Esophagus muscularis mucosa (tissue), 4 donors: Measurements from ENCODE around the gene ADNP. TPM values are rescaled to one million over a fixed set of nuclear protein-coding genes. Genes with fewer than 3 reads are reported as not detected.

Source experiments
- DNase-seq: peaks from one replicate; pipeline ENCODE4 v3.0.0-alpha.2; 2017; ENCODE audit errors: extremely low spot score
- H3K27ac ChIP-seq, 4 donors: fragments of 200-600 bp; sonication (generic); replicated peaks in 1 of 4; 1 replicate in 3 of 4; 2 replicates in 1 of 4; pipeline ENCODE4 v1.5.1; 2016 to 2019; ENCODE audit warnings: mild to moderate bottlenecking in 1 of 4
- H3K27me3 ChIP-seq, 4 donors: fragments of 200-600 bp; sonication (generic); one replicate each; pipeline versions ENCODE4 v1.5.1 to v1.6.0; 2016 to 2019
- H3K36me3 ChIP-seq, 4 donors: fragments of 200-600 bp; sonication (generic); one replicate each; pipeline ENCODE4 v1.5.1; 2016 to 2019
- H3K4me1 ChIP-seq, 4 donors: fragments of 200-600 bp; sonication (generic); one replicate each; pipeline ENCODE4 v1.5.1; 2016 to 2019
- H3K4me3 ChIP-seq, 4 donors: fragments of 200-600 bp; sonication (generic); 1 replicate in 2 of 4; 2 replicates in 2 of 4; pipeline ENCODE4 v1.5.1; 2016 to 2019; ENCODE audit warnings: mild to moderate bottlenecking in 4 of 4, moderate library complexity in 1 of 4
- H3K9me3 ChIP-seq, 4 donors: fragments of 200-600 bp; sonication (generic); 1 replicate in 3 of 4; 2 replicates in 1 of 4; pipeline ENCODE4 v1.5.1; 2016 to 2019
- EP300 ChIP-seq: sonication (generic); formaldehyde crosslinking; IDR thresholded peaks from one replicate; pipeline ENCODE4 v1.6.1; 2017; ENCODE audit warnings: antibody characterized with exemption
- POLR2A ChIP-seq: fragments of 450-650 bp; IDR thresholded peaks from one replicate; pipeline ENCODE4 v1.6.1; 2017; ENCODE audit warnings: antibody characterized with exemption, moderate library complexity, mild to moderate bottlenecking, low read depth
- POLR2AphosphoS5 ChIP-seq, 2 donors: sonication (generic); formaldehyde crosslinking; IDR thresholded peaks; one replicate each; pipeline ENCODE4 v1.6.1; 2017; ENCODE audit warnings: antibody characterized with exemption in 2 of 2
- WGBS: methylation state at CpG from one replicate; pipeline ENCODE4 v1.1.5; 2018; 5-methylcytosine and 5-hydroxymethylcytosine counted together
- intact Hi-C: fragments of 100-400 bp; cut with DNase I; formaldehyde crosslinking; loops from one replicate; pipeline ENCODE4 v1.15.1; 2023
- total RNA-seq, 4 donors: library from RNA; depleted of rRNA; stranded (reverse); fragments of >200 nt; gene quantifications; one replicate each; pipeline versions ENCODE4 v1.1.0 to v1.2.1, GENCODE V29; 2016
- TF ChIP-seq, protein P1 (sequence below), 3 experiments: fragments of 200-600 bp in 2 of 3; fragments of 450-650 bp in 1 of 3; sonication (generic) in 2 of 3; IDR thresholded peaks; one replicate each; pipeline ENCODE4 v1.5.1; 2017 to 2019; ENCODE audit warnings: antibody characterized with exemption in 3 of 3, mild to moderate bottlenecking in 2 of 3, moderate library complexity in 1 of 3

Gene ADNP
- total RNA-seq, 4 donors from 2014 or later, result 39.1 to 59.8 (median 48.2) TPM

DNA sequence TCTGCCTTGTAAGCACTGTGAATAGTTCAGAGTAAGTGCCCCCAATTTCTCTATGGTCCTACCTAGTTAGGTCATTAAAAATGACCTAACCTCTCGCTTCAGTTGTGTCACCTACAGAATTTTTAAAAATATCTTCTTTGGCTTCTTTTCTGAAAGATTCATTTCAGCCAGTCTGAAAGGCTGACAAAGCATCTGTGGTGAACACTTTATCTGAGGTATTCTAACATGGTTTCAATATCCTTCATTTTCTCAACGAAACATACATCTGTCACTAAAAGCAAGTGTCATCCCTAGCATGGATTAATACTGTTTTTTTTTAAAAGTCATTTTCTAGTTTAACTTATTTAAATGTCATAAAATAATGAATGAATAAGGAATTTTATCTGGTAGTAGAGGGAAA is 22.0 kb upstream of the ADNP start:
- Histone ChIP-seq H3K9me3 (no peaks in the 10 kb centered on the region), H3K27me3 (no peaks in the 10 kb centered on the region), H3K4me1 (peaks cover 27 to 35% (median 32%) of the 10 kb centered on the region in 4 donors), H3K36me3 (peaks cover 2 to 65% (median 50%) of the 10 kb centered on the region in 4 donors), H3K4me3 (no peak overlapping the region), H3K27ac (no peak overlapping the region)
- DNase-seq, result no peak
- intact Hi-C loops, result no loop called here
- TF ChIP-seq EP300, result no peak
- 95% methylated on average over 2 of the region's 2 CpGs for WGBS

DNA sequence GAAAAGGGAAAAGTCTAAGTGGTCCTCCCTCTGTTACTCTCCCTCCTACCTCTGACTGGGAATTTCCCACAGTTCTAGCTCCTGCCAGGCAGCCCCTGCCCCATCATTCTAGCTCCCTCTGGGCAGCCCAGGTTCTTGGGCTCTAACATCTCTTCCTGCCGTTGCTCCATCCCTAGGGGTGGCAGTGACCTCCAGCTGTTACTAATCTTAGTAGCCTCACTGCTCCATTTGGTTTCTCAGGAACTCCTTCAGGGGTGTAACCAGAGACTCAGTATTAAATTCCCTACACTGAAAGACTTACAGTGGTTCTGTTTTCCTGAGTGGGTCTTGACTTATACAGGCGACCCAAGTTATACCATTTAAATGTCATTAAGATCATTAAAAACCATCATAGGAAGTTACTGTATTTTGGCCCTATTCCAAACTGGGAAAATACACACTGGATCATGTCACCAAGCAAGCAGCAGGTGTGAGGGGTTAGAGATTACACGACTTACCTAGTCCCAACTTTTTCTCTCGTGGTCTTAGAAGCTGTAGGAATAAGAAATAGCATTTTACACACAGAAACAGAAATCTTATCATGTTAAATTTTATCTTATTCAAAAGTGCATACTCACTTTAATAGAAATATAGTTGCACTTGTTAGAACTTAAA is 17.0 kb upstream of the ADNP start:
- 83% methylated on average over 4 of the region's 4 CpGs for WGBS
- intact Hi-C loops, result no loop called here
- H3K4me1 ChIP-seq, result peaks cover 0 to 5% (median 0%) of the 10 kb centered on the region in 4 donors
- no peak for DNase-seq
- no peak overlapping the region for H3K27ac ChIP-seq
- no peak overlapping the region for H3K4me3 ChIP-seq
- TF ChIP-seq EP300 (no peak), POLR2A (no peak), POLR2AphosphoS5 (IDR thresholded peaks at IDR 0.05) (no peak)
- TF ChIP-seq, protein P1, sequence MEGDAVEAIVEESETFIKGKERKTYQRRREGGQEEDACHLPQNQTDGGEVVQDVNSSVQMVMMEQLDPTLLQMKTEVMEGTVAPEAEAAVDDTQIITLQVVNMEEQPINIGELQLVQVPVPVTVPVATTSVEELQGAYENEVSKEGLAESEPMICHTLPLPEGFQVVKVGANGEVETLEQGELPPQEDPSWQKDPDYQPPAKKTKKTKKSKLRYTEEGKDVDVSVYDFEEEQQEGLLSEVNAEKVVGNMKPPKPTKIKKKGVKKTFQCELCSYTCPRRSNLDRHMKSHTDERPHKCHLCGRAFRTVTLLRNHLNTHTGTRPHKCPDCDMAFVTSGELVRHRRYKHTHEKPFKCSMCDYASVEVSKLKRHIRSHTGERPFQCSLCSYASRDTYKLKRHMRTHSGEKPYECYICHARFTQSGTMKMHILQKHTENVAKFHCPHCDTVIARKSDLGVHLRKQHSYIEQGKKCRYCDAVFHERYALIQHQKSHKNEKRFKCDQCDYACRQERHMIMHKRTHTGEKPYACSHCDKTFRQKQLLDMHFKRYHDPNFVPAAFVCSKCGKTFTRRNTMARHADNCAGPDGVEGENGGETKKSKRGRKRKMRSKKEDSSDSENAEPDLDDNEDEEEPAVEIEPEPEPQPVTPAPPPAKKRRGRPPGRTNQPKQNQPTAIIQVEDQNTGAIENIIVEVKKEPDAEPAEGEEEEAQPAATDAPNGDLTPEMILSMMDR (IDR thresholded peaks at IDR 0.05), result no peak
- no peaks in the 10 kb centered on the region for H3K9me3 ChIP-seq
- peaks cover 48 to 97% (median 90%) of the 10 kb centered on the region in 4 donors for H3K36me3 ChIP-seq
- H3K27me3 ChIP-seq, result no peaks in the 10 kb centered on the region

DNA sequence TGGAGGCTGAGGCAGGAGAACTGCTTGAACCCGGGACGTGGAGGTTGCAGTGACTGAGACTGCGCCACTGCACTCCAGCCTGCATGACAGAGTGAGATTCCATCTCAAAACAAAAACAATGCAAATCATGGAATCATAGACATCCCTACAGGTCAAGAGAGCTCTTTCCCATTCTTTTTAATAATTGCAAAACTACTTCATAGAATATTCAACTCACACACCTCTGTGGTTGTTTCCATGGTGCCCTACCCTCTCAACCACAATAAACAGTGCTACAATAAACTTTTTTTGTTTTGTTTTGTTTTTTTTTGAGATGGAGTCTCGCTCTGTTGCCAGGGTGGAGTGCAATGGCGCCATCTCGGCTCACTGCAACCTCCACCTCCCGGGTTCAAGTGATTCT is 11.8 kb upstream of the ADNP start:
- Histone ChIP-seq H3K9me3 (no peaks in the 10 kb centered on the region), H3K27me3 (no peaks in the 10 kb centered on the region), H3K4me1 (no peaks in the 10 kb centered on the region), H3K4me3 (no peak overlapping the region), H3K36me3 (peaks cover 85 to 100% (median 96%) of the 10 kb centered on the region in 4 donors), H3K27ac (no peak overlapping the region)
- WGBS, result 96% methylated on average over 7 of the region's 7 CpGs
- TF ChIP-seq, protein P1 (IDR thresholded peaks at IDR 0.05), result no peak
- no peak for TF ChIP-seq POLR2AphosphoS5 (IDR thresholded peaks at IDR 0.05)
- TF ChIP-seq EP300, result no peak
- TF ChIP-seq POLR2A, result no peak
- DNase-seq, result no peak
- intact Hi-C loops, result no loop called here

DNA sequence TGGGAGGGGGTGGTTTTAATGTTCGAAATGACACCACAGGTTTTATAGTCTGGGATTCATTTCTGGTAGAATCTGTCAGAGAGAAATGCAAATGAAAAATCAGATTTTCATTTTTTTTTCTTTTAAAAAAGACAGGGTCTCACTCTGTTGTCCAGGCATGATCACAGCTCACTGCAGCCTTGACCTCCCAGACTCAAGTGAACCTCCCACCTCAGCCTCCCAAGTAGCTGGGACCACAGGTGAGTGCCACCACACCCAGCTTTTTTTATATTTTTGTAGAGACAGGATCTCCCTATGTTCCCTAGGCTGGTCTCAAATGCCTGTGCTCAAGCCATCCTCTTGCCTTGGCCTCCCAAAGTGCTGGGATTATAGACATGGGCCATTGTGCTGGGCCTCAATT is 2.4 kb upstream of the ADNP start:
- no peak overlapping the region for H3K4me3 ChIP-seq
- intact Hi-C loops, result loop anchor here (5.0 kb wide), 1 partner anchor 116 kb away; no protein-coding TSS in a partner anchor
- WGBS, result 86% methylated on average over 1 of the region's 1 CpG
- no peak for TF ChIP-seq POLR2A
- TF ChIP-seq POLR2AphosphoS5 (IDR thresholded peaks at IDR 0.05), result no peak
- TF ChIP-seq EP300, result no peak
- TF ChIP-seq, protein P1 (IDR thresholded peaks at IDR 0.05), result no peak
- peaks cover 13 to 26% (median 21%) of the 10 kb centered on the region in 4 donors for H3K4me1 ChIP-seq
- no peaks in the 10 kb centered on the region for H3K9me3 ChIP-seq
- H3K36me3 ChIP-seq, result peaks cover 14 to 56% (median 42%) of the 10 kb centered on the region in 4 donors
- H3K27ac ChIP-seq, result no peak overlapping the region
- DNase-seq, result no peak
- peaks cover 0 to 4% (median 0%) of the 10 kb centered on the region in 4 donors for H3K27me3 ChIP-seq

DNA sequence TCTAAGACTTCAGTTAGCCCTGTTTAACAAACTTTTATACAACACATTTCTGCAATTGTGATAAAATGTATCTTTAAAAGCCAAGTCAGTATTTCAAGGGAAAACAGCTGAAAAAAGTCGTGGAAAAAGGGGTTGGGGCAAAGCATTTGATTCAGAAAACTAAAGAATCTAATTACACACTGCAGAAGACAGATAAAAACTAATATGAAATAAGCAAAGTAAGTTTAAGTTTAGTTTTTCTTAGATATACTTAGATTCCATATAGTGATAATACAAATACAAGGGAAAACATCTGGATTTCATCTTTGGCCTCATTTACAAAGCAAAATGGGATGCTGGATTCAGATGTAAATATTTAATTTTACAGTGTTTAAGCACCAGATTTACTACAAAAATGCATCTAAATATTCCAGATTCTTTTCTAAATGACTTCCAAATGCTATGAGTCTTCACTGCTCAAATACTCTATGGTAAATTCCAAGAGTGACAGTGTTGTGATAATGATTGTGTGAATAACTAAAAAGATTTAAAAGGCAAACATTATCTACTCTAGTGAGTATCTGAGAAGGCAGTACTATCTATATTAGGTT is 1.5 kb upstream of the ADNP start:
- H3K27ac ChIP-seq, result peak overlapping the region in 1 of 4 donors; percentile 98
- WGBS, result 55% methylated on average over 1 of the region's 1 CpG
- H3K9me3 ChIP-seq, result no peaks in the 10 kb centered on the region
- TF ChIP-seq, protein P1 (IDR thresholded peaks at IDR 0.05), result no peak
- no peak for TF ChIP-seq POLR2AphosphoS5 (IDR thresholded peaks at IDR 0.05)
- TF ChIP-seq POLR2A, result no peak
- TF ChIP-seq EP300, result no peak
- DNase-seq, result no peak
- no peak overlapping the region for H3K4me3 ChIP-seq
- peaks cover 14 to 58% (median 34%) of the 10 kb centered on the region in 4 donors for H3K36me3 ChIP-seq
- intact Hi-C loops, result loop anchor here (5.0 kb wide), 1 partner anchor 115 kb away; no protein-coding TSS in a partner anchor
- peaks cover 21 to 33% (median 29%) of the 10 kb centered on the region in 4 donors for H3K4me1 ChIP-seq
- H3K27me3 ChIP-seq, result peaks cover 0 to 4% (median 0%) of the 10 kb centered on the region in 4 donors
